NB4 (cell line): ENCODE data around the gene TLL2.

Experiments used
- DNase-seq: peaks from one replicate; pipeline ENCODE4 v3.0.0; 2010; ENCODE audit warnings: low read depth
- H3K4me3 ChIP-seq: one replicate; pipeline ENCODE4 v1.5.1; 2011; ENCODE audit warnings: mild to moderate bottlenecking, low read depth, low read length, moderate library complexity
- MYC ChIP-seq: IDR thresholded peaks from 2 replicates; pipeline ENCODE4 v1.6.1; 2011; ENCODE audit warnings: low read depth, low read length
- POLR2A ChIP-seq: IDR thresholded peaks from 2 replicates; pipeline ENCODE4 v1.6.1; 2011; ENCODE audit warnings: mild to moderate bottlenecking; ENCODE audit not compliant: insufficient read length; ENCODE audit errors: extremely low read depth
- TF ChIP-seq, protein P1 (sequence below): IDR thresholded peaks from one replicate; pipeline ENCODE4 v1.5.1; 2012; ENCODE audit warnings: low read depth, low read length
- TF ChIP-seq, protein P2 (sequence below): IDR thresholded peaks from 2 replicates; pipeline ENCODE4 v1.6.1; 2011; ENCODE audit warnings: low read depth, low read length

The TLL2 gene

DNA sequence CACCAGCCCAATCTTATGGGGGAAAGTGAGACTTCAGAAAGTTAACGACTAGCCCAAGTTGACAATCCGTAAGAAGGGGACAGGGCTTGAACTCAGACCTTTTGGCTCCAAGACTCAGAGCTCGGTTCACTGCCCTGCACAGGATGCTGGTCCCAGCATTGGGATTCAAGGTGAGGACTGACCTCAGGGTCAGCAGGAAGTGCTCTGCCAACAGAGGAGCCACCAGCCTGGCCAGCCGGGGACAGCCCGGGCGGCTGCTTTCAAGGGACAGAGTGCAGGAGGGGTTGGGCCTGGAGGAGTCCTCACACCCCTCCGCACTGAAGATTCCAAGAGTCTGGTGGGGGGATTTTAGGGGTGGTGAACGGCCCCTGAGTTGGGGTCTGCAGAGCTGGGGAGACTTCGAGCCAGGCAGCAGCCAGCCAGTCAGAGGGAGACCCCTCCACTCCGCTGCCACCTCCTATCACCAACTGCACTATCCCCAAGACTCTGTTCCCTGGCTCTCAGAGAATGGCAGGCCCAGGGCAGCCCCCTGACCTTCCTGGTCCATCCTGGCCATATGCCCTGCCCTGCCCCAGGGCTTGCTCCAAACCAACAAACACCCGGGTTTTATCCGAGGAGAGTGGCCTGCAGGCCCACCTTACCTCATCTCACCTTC is 19.7 kb downstream of the TLL2 start:
- H3K4me3 ChIP-seq: no peak overlapping the region
- DNase-seq: no peak
- TF ChIP-seq, protein P1, sequence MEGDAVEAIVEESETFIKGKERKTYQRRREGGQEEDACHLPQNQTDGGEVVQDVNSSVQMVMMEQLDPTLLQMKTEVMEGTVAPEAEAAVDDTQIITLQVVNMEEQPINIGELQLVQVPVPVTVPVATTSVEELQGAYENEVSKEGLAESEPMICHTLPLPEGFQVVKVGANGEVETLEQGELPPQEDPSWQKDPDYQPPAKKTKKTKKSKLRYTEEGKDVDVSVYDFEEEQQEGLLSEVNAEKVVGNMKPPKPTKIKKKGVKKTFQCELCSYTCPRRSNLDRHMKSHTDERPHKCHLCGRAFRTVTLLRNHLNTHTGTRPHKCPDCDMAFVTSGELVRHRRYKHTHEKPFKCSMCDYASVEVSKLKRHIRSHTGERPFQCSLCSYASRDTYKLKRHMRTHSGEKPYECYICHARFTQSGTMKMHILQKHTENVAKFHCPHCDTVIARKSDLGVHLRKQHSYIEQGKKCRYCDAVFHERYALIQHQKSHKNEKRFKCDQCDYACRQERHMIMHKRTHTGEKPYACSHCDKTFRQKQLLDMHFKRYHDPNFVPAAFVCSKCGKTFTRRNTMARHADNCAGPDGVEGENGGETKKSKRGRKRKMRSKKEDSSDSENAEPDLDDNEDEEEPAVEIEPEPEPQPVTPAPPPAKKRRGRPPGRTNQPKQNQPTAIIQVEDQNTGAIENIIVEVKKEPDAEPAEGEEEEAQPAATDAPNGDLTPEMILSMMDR: no peak
- TF ChIP-seq MYC: no peak

DNA sequence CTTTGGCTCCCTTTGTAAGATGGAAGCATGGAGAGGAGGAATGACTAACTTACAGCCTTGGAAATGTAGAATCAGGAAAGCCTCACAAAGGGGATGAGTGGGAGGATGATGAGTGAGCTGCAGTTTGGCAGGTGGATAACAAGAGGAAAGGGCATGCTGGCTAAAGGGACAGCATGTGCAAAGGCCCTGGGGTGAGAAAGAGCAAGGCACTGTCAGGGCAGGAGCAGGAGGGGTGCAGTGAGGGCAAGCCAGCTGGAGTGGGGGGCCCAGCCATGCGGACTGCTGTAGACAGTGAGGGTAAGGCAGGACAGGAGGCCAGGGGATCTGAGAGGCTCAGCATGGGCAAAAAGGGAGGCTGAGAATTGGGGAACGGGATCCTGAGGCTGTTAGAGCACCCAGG is 20.5 kb downstream of the TLL2 start:
- TF ChIP-seq, protein P2, sequence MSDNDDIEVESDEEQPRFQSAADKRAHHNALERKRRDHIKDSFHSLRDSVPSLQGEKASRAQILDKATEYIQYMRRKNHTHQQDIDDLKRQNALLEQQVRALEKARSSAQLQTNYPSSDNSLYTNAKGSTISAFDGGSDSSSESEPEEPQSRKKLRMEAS: no peak
- TF ChIP-seq POLR2A: no peak
- no peak for TF ChIP-seq MYC
- TF ChIP-seq, protein P1: no peak
- DNase-seq: no peak
- H3K4me3 ChIP-seq: no peak overlapping the region

DNA sequence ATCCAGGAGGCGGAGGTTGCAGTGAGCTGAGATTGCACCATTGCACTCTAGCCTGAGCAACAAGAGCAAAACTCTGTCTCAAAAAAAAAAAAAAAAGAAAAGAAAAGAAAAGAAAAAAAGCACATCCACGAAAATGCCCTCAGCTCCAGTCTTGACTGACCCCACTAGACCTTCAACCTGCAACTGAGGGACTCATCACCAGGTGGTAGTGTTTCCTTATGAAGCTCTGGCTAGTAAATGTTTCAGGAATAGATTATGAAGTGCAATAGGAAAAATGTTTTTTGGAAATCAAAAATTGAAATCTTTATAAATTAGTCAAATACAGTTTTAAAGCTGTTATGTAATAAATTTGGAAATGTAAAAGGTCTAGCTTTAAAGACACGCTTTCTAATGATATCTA is 22.4 kb downstream of the TLL2 start:
- TF ChIP-seq, protein P1: peak; percentile 13
- no peak for TF ChIP-seq MYC
- H3K4me3 ChIP-seq: no peak overlapping the region
- peak; percentile 23 for DNase-seq

DNA sequence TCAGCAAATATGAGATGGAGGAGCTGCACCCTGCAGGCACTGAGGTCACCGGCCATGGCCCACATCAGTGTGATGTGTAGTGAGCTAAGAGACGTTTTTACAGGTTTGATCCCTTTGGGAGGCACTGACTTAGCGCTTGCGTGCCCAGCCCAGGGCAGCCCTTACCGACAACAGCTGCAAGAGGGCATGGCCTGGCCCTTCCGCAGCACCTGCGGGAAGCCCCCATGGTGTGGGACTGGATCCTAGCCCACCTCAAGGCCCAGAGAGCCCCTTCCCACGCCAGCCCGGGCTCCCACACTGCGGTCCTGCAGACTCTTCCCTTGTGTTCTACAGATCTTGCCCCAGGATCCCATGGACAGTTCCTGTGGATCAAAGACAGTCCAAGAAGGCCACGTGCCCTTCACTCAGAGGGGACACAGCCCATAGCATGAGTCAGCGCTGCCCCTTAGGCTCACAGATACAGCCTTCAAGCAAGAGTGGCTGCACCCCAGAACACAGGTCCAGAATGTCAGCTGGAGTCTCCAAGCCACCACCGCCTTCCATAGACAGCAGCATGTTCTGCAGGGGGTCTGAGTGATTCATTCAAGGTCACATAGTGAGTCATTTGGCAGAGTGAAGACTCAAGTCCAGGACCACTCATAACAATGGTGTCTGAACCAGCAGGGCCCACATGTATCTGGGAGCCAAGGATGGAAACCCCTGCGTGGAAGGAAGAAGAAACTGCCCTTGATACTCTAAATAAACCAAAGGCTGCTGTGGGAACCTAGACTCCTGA is 25.4 kb downstream of the TLL2 start:
- H3K4me3 ChIP-seq: no peak overlapping the region
- TF ChIP-seq, protein P1: no peak
- TF ChIP-seq, protein P2: no peak
- TF ChIP-seq POLR2A: no peak
- no peak for TF ChIP-seq MYC
- DNase-seq: no peak

DNA sequence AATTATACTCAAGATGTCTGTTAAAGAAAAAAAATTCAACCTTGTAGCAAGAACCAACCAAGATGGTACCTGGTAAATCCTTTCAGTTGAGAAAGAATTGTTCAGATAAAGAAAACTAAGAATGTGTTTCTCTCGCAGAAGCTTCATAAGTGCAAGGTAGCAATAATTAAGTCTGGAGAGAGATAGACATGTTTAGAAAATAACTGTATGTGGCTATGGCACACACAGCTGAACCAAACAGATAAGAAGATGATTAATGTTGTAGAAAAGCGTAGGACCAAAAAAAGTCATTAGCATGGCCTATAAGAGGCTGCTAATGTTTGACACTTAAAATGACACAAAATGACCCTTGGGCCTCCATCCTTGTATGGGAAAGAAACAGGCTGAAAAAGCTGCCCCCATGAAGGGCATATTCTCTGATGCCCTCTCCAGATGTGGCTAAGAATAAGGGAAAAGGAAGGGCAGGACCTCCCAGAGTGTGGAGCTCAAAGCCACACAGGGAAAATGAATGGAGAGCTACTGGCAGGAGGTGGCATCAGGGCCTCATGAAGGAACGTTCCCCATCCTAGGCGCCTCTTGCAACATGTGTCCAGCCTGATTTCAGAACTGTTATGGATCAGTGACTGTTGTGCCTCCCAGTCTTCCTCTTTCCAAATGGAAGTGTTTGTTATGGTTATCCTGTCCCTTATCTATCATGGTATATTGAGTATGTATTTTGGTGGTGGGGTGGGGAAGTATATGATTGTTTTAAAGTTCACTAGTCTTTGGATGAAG is 30.7 kb downstream of the TLL2 start:
- H3K4me3 ChIP-seq: no peak overlapping the region
- no peak for TF ChIP-seq POLR2A
- TF ChIP-seq, protein P2: no peak
- DNase-seq: no peak

DNA sequence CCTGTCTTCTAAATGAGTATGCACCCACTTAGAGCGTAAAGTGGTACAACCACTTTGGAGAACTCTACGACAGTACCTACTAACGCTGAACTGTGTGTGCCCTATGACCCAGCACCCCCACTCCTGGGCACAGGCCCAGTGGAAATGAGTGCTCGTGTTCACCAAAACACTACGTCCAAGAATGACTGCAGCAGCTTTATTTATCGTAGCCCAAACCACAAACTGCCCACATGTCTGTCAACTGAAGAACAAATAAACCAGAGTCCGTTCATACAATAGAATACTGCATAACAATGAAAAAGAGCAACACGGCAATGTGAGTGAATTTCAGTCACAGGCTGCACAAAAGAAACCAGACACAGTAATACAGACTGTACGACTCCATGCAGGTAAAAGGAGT is 35.4 kb downstream of the TLL2 start:
- no peak overlapping the region for H3K4me3 ChIP-seq
- no peak for DNase-seq
- TF ChIP-seq, protein P1: no peak
- no peak for TF ChIP-seq POLR2A
- TF ChIP-seq, protein P2: no peak
- no peak for TF ChIP-seq MYC
